Neural cell (in vitro differentiated cells): ENCODE measurements around the gene SLC35D1. TPM values are rescaled to one million over a fixed set of nuclear protein-coding genes. Genes with fewer than 3 reads are reported as not detected.

Experiments used
- polyA plus RNA-seq: library from polyadenylated mRNA; depleted of rRNA; stranded (reverse); fragments of >200 nt; gene quantifications from 2 replicates; pipeline ENCODE4 v1.2.3, GENCODE V29; 2014
- small RNA-seq, 3 experiments: library from RNA; depleted of rRNA; stranded (forward); fragments of <200 nt; gene quantifications; one replicate each; pipeline ENCODE3, GENCODE V24; 2012

SLC35D1 gene
- polyA plus RNA-seq, 1 donor from 2014 or later = 17.9 TPM

Small RNAs within 50 kb of the gene (small RNA-seq; reads per million reads assigned to genes)
- gene RF00322 = 0 reads per million in 3 experiments

Other genes with a start within 250 kb of the SLC35D1 start
- 4.5 and 8.4 TPM in 2 replicates for gene DNAI4, start 129.3 kb downstream of the SLC35D1 start, polyA plus RNA-seq
- 13.1 and 16.1 TPM in 2 replicates for gene MIER1, start 129.2 kb downstream of the SLC35D1 start, polyA plus RNA-seq
- gene C1orf141, start 80.8 kb upstream of the SLC35D1 start, polyA plus RNA-seq = not detected in 2 replicates
- not detected in 2 replicates for gene IL23R, start 112.3 kb upstream of the SLC35D1 start, polyA plus RNA-seq